Activated T-cell treated with anti-CD3 and anti-CD28 coated beads, Interleukin-2, amount 50 U/mL, for 72 hours (primary cell): ENCODE results near the gene INSRR. TPM values are rescaled to one million over a fixed set of nuclear protein-coding genes. Genes with fewer than 3 reads are reported as not detected.

Source experiments
- ATAC-seq, 2 donors: fragments of 150-1000 bp; cut with Tn5 transposase; replicated peaks in 1 of 2; 2 replicates each; pipeline ENCODE4 v1.10.0; 2021; ENCODE audit warnings: moderate library complexity in 2 of 2, mild to moderate bottlenecking in 1 of 2
- DNase-seq, 2 donors: peaks; one replicate each; pipeline ENCODE4 v3.0.0; 2021 to 2022; ENCODE audit warnings: mixed read lengths in 1 of 2
- H3K27ac Mint-ChIP-seq: one replicate; pipeline ENCODE4 v1.8.0; 2022; ENCODE audit warnings: mild to moderate bottlenecking, moderate library complexity, mixed read lengths
- H3K27me3 Mint-ChIP-seq: one replicate; pipeline ENCODE4 v1.8.0; 2022; ENCODE audit warnings: low read depth, mixed read lengths
- H3K36me3 Mint-ChIP-seq, 2 donors: one replicate each; pipeline ENCODE4 v1.8.0; 2022; ENCODE audit warnings: mixed read lengths in 2 of 2, mild to moderate bottlenecking in 1 of 2; ENCODE audit not compliant: insufficient read depth in 2 of 2
- H3K4me1 Mint-ChIP-seq: one replicate; pipeline ENCODE4 v1.8.0; 2022; ENCODE audit warnings: low read depth, mixed read lengths
- H3K4me3 Mint-ChIP-seq, 2 donors: one replicate each; pipeline ENCODE4 v1.8.0; 2022; ENCODE audit warnings: mild to moderate bottlenecking in 2 of 2, mixed read lengths in 2 of 2, moderate library complexity in 2 of 2
- H3K9me3 Mint-ChIP-seq, 2 donors: one replicate each; pipeline ENCODE4 v1.8.0; 2022; ENCODE audit warnings: mixed read lengths in 2 of 2
- total RNA-seq, 2 donors: library from RNA; stranded (reverse); gene quantifications; one replicate each; pipeline ENCODE4 v1.2.3, GENCODE V29; 2022

The INSRR gene
- total RNA-seq, 2 donors from 2014 or later: 0.17 to 0.30 TPM

DNA sequence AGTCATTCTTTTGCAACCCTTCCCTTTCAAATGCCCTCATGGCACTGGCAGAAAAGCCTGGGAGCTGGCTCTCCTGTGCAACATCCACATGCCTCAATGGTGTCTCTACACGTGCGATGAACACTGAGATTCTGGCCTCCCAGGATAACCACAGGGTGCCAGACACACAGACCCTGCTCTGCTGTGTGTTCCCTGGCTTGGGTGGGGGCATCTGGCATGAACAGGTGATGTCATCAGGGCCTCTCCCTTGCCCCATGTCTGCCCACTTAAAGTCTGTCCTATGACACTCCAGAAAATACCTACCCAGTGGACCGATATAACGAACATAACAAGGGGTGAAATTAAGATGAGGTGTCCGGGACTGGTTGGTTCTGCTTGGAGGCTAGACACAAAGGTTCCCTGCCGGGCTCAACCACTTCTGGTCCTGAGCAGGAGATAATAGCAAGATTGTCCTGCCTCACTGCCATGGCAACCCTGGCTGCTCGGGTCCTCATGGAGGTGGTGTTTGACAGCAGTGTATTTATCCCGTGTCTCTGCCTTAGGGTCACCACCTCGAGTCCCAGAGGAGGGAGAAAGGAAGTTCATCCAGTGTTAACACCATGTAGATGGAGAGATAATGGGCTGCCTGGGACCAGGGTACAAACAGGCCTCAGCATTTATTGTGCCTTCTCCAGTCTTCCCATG, 19.3 kb downstream of the INSRR start:
- Mint-ChIP-seq H3K4me3 (no peak overlapping the region), H3K9me3 (no peaks in the 10 kb centered on the region), H3K4me1 (peaks cover 49% of the 10 kb centered on the region), H3K27ac (no peak overlapping the region), H3K36me3 (no peaks in the 10 kb centered on the region), H3K27me3 (peaks cover 49% of the 10 kb centered on the region)
- DNase-seq: no peak
- no peak for ATAC-seq

DNA sequence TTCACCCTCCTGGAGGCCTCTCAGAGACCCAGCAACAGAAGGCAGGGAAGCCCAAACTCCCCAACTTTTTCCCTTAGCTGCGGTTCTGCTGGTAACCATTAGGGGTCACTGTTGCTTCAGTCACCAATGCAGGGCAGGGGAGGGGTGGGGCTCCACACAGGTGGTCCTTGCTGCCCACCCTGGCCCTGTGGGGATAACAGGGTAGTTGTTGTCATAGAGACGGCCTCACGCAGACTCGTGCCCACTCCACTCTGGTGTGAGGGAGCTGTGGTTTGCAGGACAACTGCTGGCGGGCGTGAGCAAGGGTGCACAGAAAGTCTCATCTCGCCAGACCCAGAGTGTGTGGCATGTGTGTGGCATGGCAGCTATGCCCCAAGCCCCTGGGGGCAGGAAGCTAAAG, 19.9 kb downstream of the INSRR start:
- Mint-ChIP-seq H3K27ac (no peak overlapping the region), H3K36me3 (no peaks in the 10 kb centered on the region), H3K4me3 (no peak overlapping the region), H3K27me3 (peaks cover 43% of the 10 kb centered on the region), H3K9me3 (no peaks in the 10 kb centered on the region), H3K4me1 (peaks cover 51% of the 10 kb centered on the region)
- ATAC-seq (peak; percentile 22 to 26), DNase-seq (peak; percentile 36 to 60)

DNA sequence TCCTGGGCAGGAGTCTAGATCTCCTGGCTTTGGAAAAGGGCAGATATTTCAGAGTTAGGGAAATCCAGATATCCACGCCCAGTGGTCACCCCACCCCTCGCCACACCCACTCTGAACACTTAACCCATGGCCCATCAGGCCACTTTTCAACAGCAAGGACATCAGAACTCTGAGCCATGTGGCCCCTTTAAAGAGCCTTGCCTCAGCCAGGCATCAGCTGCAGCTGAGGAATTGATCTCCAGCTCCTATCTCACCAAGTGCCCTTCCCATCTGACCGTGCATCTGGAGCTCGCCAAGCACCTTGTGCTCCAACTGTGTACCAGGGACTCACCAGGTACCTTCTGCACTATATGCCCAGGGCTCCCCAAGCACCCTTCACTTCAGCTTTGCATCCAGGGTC, 22.0 kb downstream of the INSRR start:
- Mint-ChIP-seq H3K36me3 (no peaks in the 10 kb centered on the region), H3K4me3 (peak overlapping the region; percentile 24 to 41), H3K27ac (no peak overlapping the region), H3K27me3 (peaks cover 29% of the 10 kb centered on the region), H3K9me3 (no peaks in the 10 kb centered on the region), H3K4me1 (peaks cover 61% of the 10 kb centered on the region)
- ATAC-seq (no peak), DNase-seq (no peak)

DNA sequence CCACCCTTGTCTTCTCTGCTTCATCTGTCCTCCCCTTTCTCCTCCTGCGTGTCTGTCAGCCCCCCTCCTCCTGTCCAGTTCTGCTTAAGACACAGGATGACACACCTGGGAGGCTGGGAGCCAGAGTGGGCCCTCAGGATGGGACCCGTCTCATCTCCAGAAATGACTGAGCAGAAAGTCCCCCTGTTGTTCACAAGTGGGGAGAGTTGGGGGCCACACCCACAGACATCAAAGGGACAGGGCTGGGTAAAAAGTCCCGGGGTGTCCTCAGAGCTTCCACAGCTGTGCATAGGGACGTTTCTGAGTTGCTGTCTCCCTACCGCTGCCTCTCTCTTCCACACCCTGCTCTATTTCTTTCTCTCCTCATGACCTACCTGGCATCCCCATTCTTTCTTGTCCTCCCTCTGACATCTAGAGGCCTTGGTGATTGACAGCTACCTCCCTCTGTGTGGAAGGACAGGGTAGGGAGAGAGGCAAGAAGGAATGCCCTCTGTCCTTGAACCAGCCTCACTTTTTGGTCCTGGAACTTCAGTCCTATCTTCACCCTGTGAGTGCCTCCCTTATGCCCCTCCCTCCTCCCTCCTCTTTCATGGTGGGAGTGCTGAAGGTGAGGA, 22.8 kb downstream of the INSRR start:
- Mint-ChIP-seq H3K36me3 (no peaks in the 10 kb centered on the region), H3K4me3 (peak overlapping the region; percentile 47 to 56), H3K27me3 (peaks cover 36% of the 10 kb centered on the region), H3K27ac (peak overlapping the region; percentile 35), H3K9me3 (no peaks in the 10 kb centered on the region), H3K4me1 (peaks cover 61% of the 10 kb centered on the region)
- DNase-seq: peak; percentile 77 to 81
- ATAC-seq: peak; percentile 85 to 86

DNA sequence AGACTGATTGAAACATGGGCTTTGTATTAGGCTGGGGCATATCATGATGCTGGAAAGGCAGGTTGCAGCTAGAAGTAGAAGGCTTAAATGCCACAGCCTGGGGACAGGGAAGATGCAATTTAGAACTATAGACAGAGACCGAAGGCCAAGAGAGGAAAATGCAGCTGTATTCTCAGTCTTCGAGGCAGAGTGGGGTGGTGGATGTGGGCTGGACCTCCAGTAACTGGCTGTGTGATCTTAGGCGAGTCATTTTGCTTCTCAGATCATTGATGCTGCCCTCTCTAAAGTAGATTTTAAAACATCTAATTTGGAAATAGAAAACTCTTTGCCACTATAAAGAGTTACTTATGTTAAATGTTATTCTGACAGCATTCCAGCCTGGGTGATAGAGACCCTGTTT, 24.6 kb downstream of the INSRR start:
- peak overlapping the region; percentile 62 for H3K27ac Mint-ChIP-seq
- no peaks in the 10 kb centered on the region for H3K9me3 Mint-ChIP-seq
- DNase-seq (peak; percentile 36 to 40), ATAC-seq (peak; percentile 40 to 43)
- peaks cover 25% of the 10 kb centered on the region for H3K27me3 Mint-ChIP-seq
- H3K4me1 Mint-ChIP-seq: peaks cover 56% of the 10 kb centered on the region
- H3K4me3 Mint-ChIP-seq: peak overlapping the region; percentile 32 to 60
- no peaks in the 10 kb centered on the region for H3K36me3 Mint-ChIP-seq

DNA sequence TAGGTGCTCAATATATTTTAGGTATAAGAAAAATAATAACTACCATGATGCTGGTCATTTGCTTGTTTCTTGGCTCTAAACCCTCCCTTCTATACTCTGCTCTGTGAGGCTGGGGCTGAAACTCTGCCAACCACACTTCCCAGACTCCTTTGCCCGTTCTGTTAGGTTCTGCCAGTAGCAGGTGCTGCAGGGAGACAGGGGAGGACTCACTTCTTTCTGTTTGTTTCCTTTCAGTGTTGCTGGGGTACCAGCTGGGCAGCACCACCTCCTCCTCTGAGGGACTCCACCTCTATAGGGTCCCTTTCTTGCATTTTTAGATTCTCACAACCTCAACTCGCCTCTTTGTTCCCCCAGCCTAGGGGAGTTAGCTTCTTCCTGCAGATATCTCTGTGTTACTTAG, 25.3 kb downstream of the INSRR start:
- H3K4me3 Mint-ChIP-seq: peak overlapping the region; percentile 32 to 60
- peak; percentile 48 to 58 for ATAC-seq
- no peaks in the 10 kb centered on the region for H3K36me3 Mint-ChIP-seq
- H3K9me3 Mint-ChIP-seq: no peaks in the 10 kb centered on the region
- peaks cover 51% of the 10 kb centered on the region for H3K4me1 Mint-ChIP-seq
- H3K27ac Mint-ChIP-seq: no peak overlapping the region
- DNase-seq: peak in 1 of 2 donors; percentile 27
- peaks cover 21% of the 10 kb centered on the region for H3K27me3 Mint-ChIP-seq

DNA sequence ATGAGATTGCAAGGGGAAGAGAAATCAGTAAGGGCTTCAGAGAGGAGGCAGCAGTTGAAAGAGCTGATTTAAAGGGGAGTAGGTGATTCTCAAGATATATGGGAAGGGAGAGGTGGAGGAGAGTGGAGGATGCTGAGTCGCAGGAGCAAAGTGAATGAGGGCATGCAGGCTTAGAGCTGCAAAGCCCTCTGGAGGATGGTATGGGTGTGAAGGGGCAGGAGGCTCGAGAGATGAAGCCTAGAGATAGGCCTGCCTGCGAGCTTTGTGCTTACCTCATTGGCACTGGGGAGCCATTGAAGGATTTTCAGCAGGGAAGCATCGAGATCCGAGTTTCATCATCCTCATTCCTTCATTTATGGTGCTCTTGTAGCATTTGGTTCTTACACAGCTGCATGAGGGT, 26.5 kb downstream of the INSRR start:
- H3K9me3 Mint-ChIP-seq: no peaks in the 10 kb centered on the region
- H3K27me3 Mint-ChIP-seq: peaks cover 18% of the 10 kb centered on the region
- no peaks in the 10 kb centered on the region for H3K36me3 Mint-ChIP-seq
- ATAC-seq (no peak), DNase-seq (no peak)
- H3K4me1 Mint-ChIP-seq: peaks cover 53% of the 10 kb centered on the region
- no peak overlapping the region for H3K4me3 Mint-ChIP-seq
- H3K27ac Mint-ChIP-seq: no peak overlapping the region

DNA sequence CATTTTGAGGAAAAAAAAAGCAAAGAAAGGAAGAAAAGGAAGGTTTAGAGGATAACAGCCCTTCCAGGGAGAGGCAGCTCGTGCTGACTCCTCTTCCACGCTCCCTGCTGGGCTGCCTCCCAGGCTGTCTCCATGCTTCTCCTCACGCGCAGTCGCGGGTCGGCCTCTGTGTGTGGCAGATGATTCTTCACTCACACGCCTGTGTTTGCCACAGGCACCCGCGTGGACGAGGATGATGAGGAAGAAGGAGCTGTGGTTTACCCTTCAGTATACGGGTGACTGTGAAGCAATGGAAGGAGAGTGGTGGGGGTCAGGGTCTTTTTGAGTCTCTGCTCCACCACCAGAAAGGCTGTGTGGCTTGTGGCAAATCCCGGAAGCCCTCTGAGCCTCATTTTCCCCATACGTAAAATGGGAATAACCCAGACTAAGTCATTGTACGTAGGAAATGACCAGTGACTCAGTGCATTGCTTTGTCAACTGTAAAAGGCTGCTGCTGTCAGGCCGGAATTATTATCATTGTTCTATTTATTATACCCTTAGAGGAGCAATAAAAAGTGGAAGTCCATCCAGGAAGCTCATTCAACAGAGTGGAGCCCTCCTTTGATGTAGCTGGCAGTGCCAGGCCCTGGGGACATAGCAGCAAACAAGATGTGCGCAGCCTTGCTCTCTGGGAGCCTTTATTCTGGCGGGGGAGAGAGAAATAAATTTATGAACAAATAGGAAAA, 30.4 kb downstream of the INSRR start:
- H3K4me3 Mint-ChIP-seq: no peak overlapping the region
- no peaks in the 10 kb centered on the region for H3K9me3 Mint-ChIP-seq
- H3K27me3 Mint-ChIP-seq: peaks cover 18% of the 10 kb centered on the region
- peaks cover 14% of the 10 kb centered on the region for H3K4me1 Mint-ChIP-seq
- H3K27ac Mint-ChIP-seq: peak overlapping the region; percentile 23
- peak; percentile 39 to 52 for ATAC-seq
- no peaks in the 10 kb centered on the region for H3K36me3 Mint-ChIP-seq
- no peak for DNase-seq

DNA sequence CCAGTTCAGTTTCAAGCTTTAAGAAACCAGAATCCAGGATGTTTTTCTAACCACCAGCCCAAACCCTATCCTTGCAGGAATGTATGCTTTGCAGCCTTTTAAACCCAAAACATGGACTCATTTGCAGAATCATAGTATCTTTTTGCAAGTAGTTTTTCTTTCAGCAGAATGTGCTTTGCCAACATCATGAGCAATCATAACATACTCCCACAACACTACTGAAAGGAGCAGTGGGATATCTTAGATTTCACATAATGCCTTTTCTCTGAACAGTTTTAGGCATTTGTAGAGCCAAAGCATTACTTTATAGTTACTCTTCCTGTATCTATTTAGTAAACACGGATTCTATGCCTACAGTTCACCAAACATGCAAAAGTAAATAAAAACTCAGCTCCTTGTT, 32.3 kb downstream of the INSRR start:
- no peak for DNase-seq
- no peak overlapping the region for H3K4me3 Mint-ChIP-seq
- no peak overlapping the region for H3K27ac Mint-ChIP-seq
- no peak for ATAC-seq
- H3K9me3 Mint-ChIP-seq: peaks cover 0 to 2% of the 10 kb centered on the region in 2 donors
- H3K4me1 Mint-ChIP-seq: peaks cover 23% of the 10 kb centered on the region
- no peaks in the 10 kb centered on the region for H3K36me3 Mint-ChIP-seq
- H3K27me3 Mint-ChIP-seq: peaks cover 8% of the 10 kb centered on the region

DNA sequence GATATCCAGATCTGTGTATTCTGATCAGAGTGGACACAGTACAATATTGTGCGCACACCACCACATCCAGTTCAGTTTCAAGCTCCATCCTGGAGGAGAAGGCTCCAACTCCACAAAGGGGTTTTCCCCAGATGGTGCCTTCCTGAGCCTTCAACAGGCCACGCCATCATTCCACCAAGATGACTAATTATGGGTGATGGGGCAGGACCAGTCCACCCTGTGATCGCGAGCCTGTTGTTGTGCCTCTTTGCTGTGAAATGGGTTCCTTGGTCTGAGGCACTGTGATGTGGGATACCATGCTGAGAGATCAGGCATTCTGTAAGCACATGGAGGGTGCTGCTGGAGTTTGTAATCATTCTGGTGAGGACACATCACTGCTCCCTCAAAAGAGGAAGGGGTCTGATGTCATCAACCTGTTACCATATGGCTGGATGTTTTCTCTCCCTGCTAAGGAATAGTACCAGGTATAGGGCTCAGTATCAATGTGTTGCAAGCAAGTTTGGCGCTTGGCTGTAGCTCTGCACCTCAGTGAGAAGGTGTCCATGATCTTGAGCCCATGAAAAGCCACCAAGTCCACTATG, 35.6 kb downstream of the INSRR start:
- Mint-ChIP-seq H3K36me3 (peaks cover 5 to 10% of the 10 kb centered on the region in 2 donors), H3K9me3 (peaks cover 7 to 11% of the 10 kb centered on the region in 2 donors), H3K27me3 (no peaks in the 10 kb centered on the region), H3K4me3 (peak overlapping the region in 1 of 2 donors; percentile 40), H3K4me1 (peaks cover 40% of the 10 kb centered on the region), H3K27ac (peak overlapping the region; percentile 17)
- DNase-seq: no peak
- ATAC-seq: no peak

DNA sequence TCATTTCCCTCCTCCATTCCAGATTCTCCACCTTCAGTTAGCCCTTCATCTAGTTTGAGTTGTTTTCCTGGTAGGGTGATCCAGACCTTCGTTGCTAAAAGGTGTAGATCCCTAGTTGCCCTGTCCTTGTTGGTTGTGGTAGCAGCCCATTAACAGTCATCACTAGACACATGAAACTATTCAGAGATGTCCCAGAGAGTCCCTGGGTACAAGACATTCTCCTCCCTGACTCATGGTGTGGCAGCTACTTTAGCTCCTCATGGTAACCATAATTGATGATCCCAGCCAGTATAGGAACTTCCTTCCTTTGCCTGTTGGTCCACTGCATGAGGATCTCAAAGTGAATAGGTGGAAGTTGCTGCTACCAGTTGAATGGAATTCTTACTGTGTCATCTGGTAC, 36.2 kb downstream of the INSRR start:
- H3K4me3 Mint-ChIP-seq: peak overlapping the region; percentile 35 to 40
- H3K36me3 Mint-ChIP-seq: peaks cover 5 to 10% of the 10 kb centered on the region in 2 donors
- H3K9me3 Mint-ChIP-seq: peaks cover 7 to 11% of the 10 kb centered on the region in 2 donors
- H3K27me3 Mint-ChIP-seq: no peaks in the 10 kb centered on the region
- H3K4me1 Mint-ChIP-seq: peaks cover 43% of the 10 kb centered on the region
- DNase-seq: no peak
- H3K27ac Mint-ChIP-seq: peak overlapping the region; percentile 17
- ATAC-seq: peak; percentile 26 to 38

DNA sequence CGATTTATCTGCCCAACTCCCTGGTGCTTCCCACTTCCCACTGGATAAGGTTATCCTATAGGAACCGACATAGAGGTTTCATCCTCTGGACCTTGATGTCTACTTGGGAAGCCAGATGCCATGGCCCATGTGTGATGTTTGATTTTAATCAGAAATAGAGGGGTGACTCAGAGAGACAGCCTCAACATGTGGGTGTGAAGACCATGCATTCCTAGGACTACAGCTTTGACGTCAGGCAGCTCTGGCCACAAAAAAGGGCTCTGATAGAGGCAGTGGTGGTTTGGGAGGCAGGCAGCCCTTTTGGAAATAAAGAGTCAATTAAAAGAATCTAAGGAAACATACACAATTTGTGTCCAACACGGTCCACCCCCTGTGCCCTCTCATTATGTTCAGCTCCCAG, 37.1 kb downstream of the INSRR start:
- Mint-ChIP-seq H3K9me3 (peaks cover 7 to 11% of the 10 kb centered on the region in 2 donors), H3K27me3 (no peaks in the 10 kb centered on the region), H3K4me1 (peaks cover 49% of the 10 kb centered on the region), H3K36me3 (peaks cover 6 to 10% of the 10 kb centered on the region in 2 donors), H3K27ac (peak overlapping the region; percentile 74), H3K4me3 (peak overlapping the region; percentile 60 to 62)
- ATAC-seq: peak; percentile 92
- DNase-seq: peak; percentile 68 to 73
